T-helper 1 cell treated with Interleukin-12 subunit alpha and Interleukin-12 subunit beta and Interleukin-4 antibody, amounts not matched to agents 30 μg/mL and 1 μg/mL, for 36 hours (primary cell): ENCODE data around the gene PGLYRP3.
A peak's percentile ranks its signal among the peaks of the same experiment; 100 is the strongest.
"Not testable (repeated sequence)": the region's sequence is repeated elsewhere in the genome, so short reads cannot be mapped to it uniquely, and the experiment has no call there.

Experiments used
- H3K27ac Mint-ChIP-seq: one replicate; pipeline ENCODE4 v1.8.0; 2021; ENCODE audit warnings: mild to moderate bottlenecking, mixed read lengths
- H3K27me3 Mint-ChIP-seq: one replicate; pipeline ENCODE4 v1.8.0; 2021; ENCODE audit warnings: low read depth, mixed read lengths
- H3K36me3 Mint-ChIP-seq: one replicate; pipeline ENCODE4 v1.8.0; 2021; ENCODE audit warnings: low read depth, mixed read lengths
- H3K4me1 Mint-ChIP-seq: one replicate; pipeline ENCODE4 v1.8.0; 2021; ENCODE audit warnings: low read depth, mixed read lengths
- H3K4me3 Mint-ChIP-seq: one replicate; pipeline ENCODE4 v1.8.0; 2021; ENCODE audit warnings: mild to moderate bottlenecking, moderate library complexity, mixed read lengths
- H3K9me3 Mint-ChIP-seq: one replicate; pipeline ENCODE4 v1.8.0; 2021; ENCODE audit warnings: mixed read lengths

The PGLYRP3 gene

GRCh38 chr1:153342178-153342577 is 29.4 kb upstream of the PGLYRP3 start:
- H3K4me1 Mint-ChIP-seq, result peaks cover 49% of the 10 kb centered on the region
- no peaks in the 10 kb centered on the region for H3K9me3 Mint-ChIP-seq
- H3K4me3 Mint-ChIP-seq, result no peak overlapping the region
- H3K27ac Mint-ChIP-seq, result no peak overlapping the region
- peaks cover 28% of the 10 kb centered on the region for H3K27me3 Mint-ChIP-seq
- H3K36me3 Mint-ChIP-seq, result no peaks in the 10 kb centered on the region

GRCh38 chr1:153341431-153341934 is 28.7 kb upstream of the PGLYRP3 start:
- H3K4me1 Mint-ChIP-seq, result peaks cover 46% of the 10 kb centered on the region
- peaks cover 23% of the 10 kb centered on the region for H3K27me3 Mint-ChIP-seq
- no peak overlapping the region for H3K4me3 Mint-ChIP-seq
- no peaks in the 10 kb centered on the region for H3K36me3 Mint-ChIP-seq
- no peaks in the 10 kb centered on the region for H3K9me3 Mint-ChIP-seq
- H3K27ac Mint-ChIP-seq, result no peak overlapping the region

GRCh38 chr1:153340356-153340755 is 27.6 kb upstream of the PGLYRP3 start:
- Mint-ChIP-seq H3K4me3 (no peak overlapping the region), H3K36me3 (no peaks in the 10 kb centered on the region), H3K4me1 (peaks cover 35% of the 10 kb centered on the region), H3K27me3 (peaks cover 23% of the 10 kb centered on the region), H3K27ac (no peak overlapping the region), H3K9me3 (no peaks in the 10 kb centered on the region)

GRCh38 chr1:153339802-153340201 is 27.1 kb upstream of the PGLYRP3 start:
- H3K27ac Mint-ChIP-seq, result peak overlapping the region; percentile 23
- H3K9me3 Mint-ChIP-seq, result no peaks in the 10 kb centered on the region
- peaks cover 23% of the 10 kb centered on the region for H3K27me3 Mint-ChIP-seq
- H3K36me3 Mint-ChIP-seq, result no peaks in the 10 kb centered on the region
- H3K4me1 Mint-ChIP-seq, result peaks cover 33% of the 10 kb centered on the region
- peak overlapping the region; percentile 33 for H3K4me3 Mint-ChIP-seq

GRCh38 chr1:153337980-153338853 is 25.5 kb upstream of the PGLYRP3 start:
- H3K4me3 Mint-ChIP-seq, result no peak overlapping the region
- H3K27me3 Mint-ChIP-seq, result peaks cover 30% of the 10 kb centered on the region
- H3K9me3 Mint-ChIP-seq, result no peaks in the 10 kb centered on the region
- H3K4me1 Mint-ChIP-seq, result peaks cover 17% of the 10 kb centered on the region
- H3K36me3 Mint-ChIP-seq, result no peaks in the 10 kb centered on the region
- no peak overlapping the region for H3K27ac Mint-ChIP-seq

GRCh38 chr1:153336650-153337049 is 23.9 kb upstream of the PGLYRP3 start:
- Mint-ChIP-seq H3K9me3 (peaks cover 6% of the 10 kb centered on the region), H3K36me3 (no peaks in the 10 kb centered on the region), H3K27ac (no peak overlapping the region), H3K4me1 (peaks cover 9% of the 10 kb centered on the region), H3K27me3 (peaks cover 24% of the 10 kb centered on the region), H3K4me3 (no peak overlapping the region)

GRCh38 chr1:153333902-153334301 is 21.1 kb upstream of the PGLYRP3 start:
- Mint-ChIP-seq H3K27ac (no peak overlapping the region), H3K4me1 (no peaks in the 10 kb centered on the region), H3K4me3 (no peak overlapping the region), H3K36me3 (no peaks in the 10 kb centered on the region), H3K27me3 (peaks cover 27% of the 10 kb centered on the region), H3K9me3 (peaks cover 14% of the 10 kb centered on the region)

- Mint-ChIP-seq H3K9me3 (peaks cover 15% of the 10 kb centered on the region), H3K4me3 (no peak overlapping the region), H3K4me1 (no peaks in the 10 kb centered on the region), H3K27ac (no peak overlapping the region), H3K36me3 (no peaks in the 10 kb centered on the region), H3K27me3 (peaks cover 6% of the 10 kb centered on the region)
These were observed 12.2 kb upstream of the PGLYRP3 start for GRCh38 chr1:153324912-153325311.

- Mint-ChIP-seq H3K9me3 (peaks cover 14% of the 10 kb centered on the region), H3K4me3 (no peak overlapping the region), H3K4me1 (no peaks in the 10 kb centered on the region), H3K27me3 (peaks cover 8% of the 10 kb centered on the region), H3K27ac (no peak overlapping the region), H3K36me3 (no peaks in the 10 kb centered on the region)
These were observed 9.8 kb upstream of the PGLYRP3 start for GRCh38 chr1:153322568-153322967.

- H3K4me1 Mint-ChIP-seq, H3K27ac Mint-ChIP-seq, H3K36me3 Mint-ChIP-seq, H3K4me3 Mint-ChIP-seq: not testable (repeated sequence)
- Mint-ChIP-seq H3K27me3 (peaks cover 13% of the 10 kb centered on the region), H3K9me3 (peaks cover 17% of the 10 kb centered on the region)
These were observed 5.4 kb upstream of the PGLYRP3 start for GRCh38 chr1:153318145-153318544.

- H3K9me3 Mint-ChIP-seq, H3K36me3 Mint-ChIP-seq, H3K4me1 Mint-ChIP-seq, H3K4me3 Mint-ChIP-seq, H3K27ac Mint-ChIP-seq, H3K27me3 Mint-ChIP-seq: not testable (repeated sequence)
These were observed 3.3 kb upstream of the PGLYRP3 start for GRCh38 chr1:153316013-153316412.

- H3K4me1 Mint-ChIP-seq, H3K36me3 Mint-ChIP-seq, H3K27ac Mint-ChIP-seq, H3K4me3 Mint-ChIP-seq, H3K9me3 Mint-ChIP-seq, H3K27me3 Mint-ChIP-seq: not testable (repeated sequence)
These were observed 1.6 kb upstream of the PGLYRP3 start for GRCh38 chr1:153314388-153314787.

- H3K4me3 Mint-ChIP-seq, result no peak overlapping the region
These were observed 536 bp upstream of the PGLYRP3 start for GRCh38 chr1:153313288-153313687.

GRCh38 chr1:153310526-153310925 is 2.2 kb downstream of the PGLYRP3 start:
- Mint-ChIP-seq H3K4me3 (no peak overlapping the region), H3K36me3 (no peaks in the 10 kb centered on the region), H3K9me3 (peaks cover 3% of the 10 kb centered on the region), H3K27ac (no peak overlapping the region), H3K27me3 (no peaks in the 10 kb centered on the region), H3K4me1 (no peaks in the 10 kb centered on the region)

More at GRCh38 chr1:153313288-153313687, 536 bp upstream of the PGLYRP3 start:
- Mint-ChIP-seq H3K4me1 (no peaks in the 10 kb centered on the region), H3K36me3 (no peaks in the 10 kb centered on the region), H3K9me3 (peaks cover 3% of the 10 kb centered on the region), H3K27me3 (peaks cover 10% of the 10 kb centered on the region), H3K27ac (no peak overlapping the region)

GRCh38 chr1:153309441-153309840 is 3.3 kb downstream of the PGLYRP3 start:
- Mint-ChIP-seq H3K9me3 (no peaks in the 10 kb centered on the region), H3K27me3 (peaks cover 5% of the 10 kb centered on the region), H3K27ac (no peak overlapping the region), H3K36me3 (no peaks in the 10 kb centered on the region), H3K4me1 (no peaks in the 10 kb centered on the region), H3K4me3 (no peak overlapping the region)
